T-helper 9 cell (primary cell): ENCODE data around the gene ADAP1.

ENCODE experiments used
- DNase-seq: peaks from one replicate; pipeline ENCODE4 v3.0.0-alpha.2; 2020

Gene ADAP1

GRCh38 chr7:921071-921461 is 33.4 kb downstream of the ADAP1 start:
- DNase-seq: no peak

- DNase-seq: no peak
These were observed 34.0 kb downstream of the ADAP1 start for GRCh38 chr7:920351-921070.

GRCh38 chr7:919924-920341 is 34.5 kb downstream of the ADAP1 start:
- DNase-seq: no peak

GRCh38 chr7:919114-919442 is 35.4 kb downstream of the ADAP1 start:
- no peak for DNase-seq

- DNase-seq: no peak
These were observed 35.9 kb downstream of the ADAP1 start for GRCh38 chr7:918441-919113.

GRCh38 chr7:918118-918425 is 36.4 kb downstream of the ADAP1 start:
- no peak for DNase-seq

- no peak for DNase-seq
These were observed 37.0 kb downstream of the ADAP1 start for GRCh38 chr7:917255-918117.

- DNase-seq: no peak
These were observed 38.1 kb downstream of the ADAP1 start for GRCh38 chr7:916291-916941.

- no peak for DNase-seq
These were observed 38.9 kb downstream of the ADAP1 start for GRCh38 chr7:915291-916218.

GRCh38 chr7:914521-915194 is 39.8 kb downstream of the ADAP1 start:
- no peak for DNase-seq

- no peak for DNase-seq
These were observed 40.6 kb downstream of the ADAP1 start for GRCh38 chr7:913736-914520.

- no peak for DNase-seq
These were observed 42.5 kb downstream of the ADAP1 start for GRCh38 chr7:911791-912480.

GRCh38 chr7:910931-911431 is 43.5 kb downstream of the ADAP1 start:
- DNase-seq: no peak

GRCh38 chr7:910441-910861 is 44.0 kb downstream of the ADAP1 start:
- DNase-seq: no peak

- no peak for DNase-seq
These were observed 44.8 kb downstream of the ADAP1 start for GRCh38 chr7:909358-910329.

- peak; percentile 57 for DNase-seq
These were observed 45.7 kb downstream of the ADAP1 start for GRCh38 chr7:908591-909357.

- no peak for DNase-seq
These were observed 46.3 kb downstream of the ADAP1 start for GRCh38 chr7:908159-908581.
